GM21786 (cell line): Measurements from ENCODE around the gene SLCO3A1.

Experiments
- ATAC-seq: cut with Tn5 transposase; IDR thresholded peaks from one replicate; pipeline ENCODE4 v1.9.1; 2021; ENCODE audit not compliant: unreplicated experiment

SLCO3A1 gene

DNA sequence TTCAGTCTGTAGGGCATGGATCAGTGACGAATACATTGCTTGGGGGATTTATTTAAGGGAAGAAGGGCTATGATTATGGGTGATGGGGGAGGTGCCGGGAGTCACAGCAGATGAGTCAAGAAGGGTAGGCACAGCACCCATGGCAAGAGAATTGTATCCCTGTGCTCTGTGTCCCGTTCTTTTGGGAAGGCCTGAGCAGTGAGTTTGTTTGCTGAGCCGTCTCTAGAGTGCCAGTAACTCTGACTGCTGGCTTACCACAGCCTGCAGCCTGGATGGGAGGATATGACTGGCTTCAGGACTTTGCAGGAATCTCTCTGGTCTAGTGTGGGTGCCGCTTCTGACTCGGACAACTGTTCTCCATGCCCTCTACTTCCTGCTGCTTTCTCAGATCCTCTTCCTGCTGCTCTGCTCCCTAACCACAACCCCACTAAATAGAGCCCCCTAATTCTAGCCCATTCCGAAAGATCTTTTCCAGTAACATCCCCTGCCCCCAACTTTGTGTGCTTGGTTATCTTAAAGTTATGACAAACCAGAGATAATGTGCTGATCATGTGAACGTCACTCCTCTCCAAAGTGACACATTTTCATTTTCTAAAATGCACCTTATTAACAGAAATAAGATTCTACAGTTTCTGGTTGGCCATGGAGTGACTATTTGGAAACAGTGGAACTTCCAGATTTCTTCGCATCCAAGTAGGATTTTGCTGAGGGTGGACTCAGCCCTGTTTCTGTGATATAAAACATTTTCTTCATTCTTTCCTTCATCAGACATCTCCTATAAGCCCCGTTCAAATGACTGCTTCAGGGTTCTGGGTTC, 239.0 kb downstream of the SLCO3A1 start:
- ATAC-seq, result no peak

DNA sequence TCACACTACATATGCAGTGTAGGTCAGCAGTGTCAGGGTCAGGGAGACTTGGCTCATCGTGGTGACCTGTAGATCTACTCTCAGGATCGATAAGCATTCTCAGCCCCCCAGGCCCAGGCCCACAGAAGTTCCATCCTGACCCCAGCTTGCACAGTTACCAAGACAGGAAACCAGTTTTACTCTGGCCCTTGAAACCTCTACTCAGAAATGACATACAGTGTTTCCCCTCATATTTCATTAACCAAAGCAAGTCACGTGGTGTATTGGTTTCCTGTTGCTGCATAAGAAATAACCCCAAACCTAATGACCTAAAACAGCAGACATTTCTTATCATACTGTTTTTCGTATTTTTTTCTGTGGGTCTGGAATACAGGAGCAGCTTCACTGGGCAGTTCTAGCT, 242.2 kb downstream of the SLCO3A1 start:
- ATAC-seq, result peak; percentile 82

- ATAC-seq, result peak; percentile 49
Measured at GRCh38 chr15:92097474-92098178, 244.1 kb downstream of the SLCO3A1 start.

DNA sequence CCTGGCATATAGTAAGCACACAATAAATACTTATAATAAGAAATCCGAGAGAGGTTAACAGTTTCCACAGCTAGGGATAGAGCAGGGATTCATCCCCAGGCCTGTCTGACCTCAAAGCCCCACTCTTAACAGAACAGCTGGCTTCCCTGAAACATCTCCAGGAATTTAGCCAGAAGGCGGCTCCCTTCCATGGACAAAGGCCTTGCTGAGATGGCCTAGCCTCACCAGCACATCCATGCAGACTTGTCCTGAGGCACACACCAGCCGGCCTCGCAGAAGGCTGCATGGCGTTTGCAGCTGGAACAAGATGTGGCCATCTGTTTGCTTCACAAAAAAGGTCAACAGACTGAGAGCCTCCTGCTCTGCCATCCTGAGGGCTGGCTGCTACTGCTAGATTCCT, 245.4 kb downstream of the SLCO3A1 start:
- ATAC-seq, result no peak

DNA sequence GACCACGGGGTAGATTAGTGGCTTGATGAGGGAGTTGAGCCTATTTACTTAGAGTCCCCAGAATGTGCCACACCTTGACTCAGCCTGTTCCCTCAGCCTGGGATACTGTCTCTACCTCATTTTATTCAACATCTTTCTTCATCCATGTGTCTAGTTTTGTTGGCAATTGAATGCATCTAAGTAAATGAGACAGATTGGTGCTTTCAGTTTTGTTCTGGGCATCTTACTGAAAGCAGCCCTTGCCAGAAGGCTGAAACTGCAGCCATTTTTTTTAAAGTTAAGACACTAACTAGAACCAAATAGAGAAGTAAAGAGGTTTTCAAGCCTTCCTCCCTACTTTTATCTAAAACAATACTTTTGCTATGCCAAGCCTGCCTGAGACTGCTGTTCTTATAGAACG, 246.8 kb downstream of the SLCO3A1 start:
- ATAC-seq, result no peak

- ATAC-seq, result no peak
Measured at GRCh38 chr15:92100751-92101150, 247.2 kb downstream of the SLCO3A1 start.

- peak; percentile 56 for ATAC-seq
Measured at GRCh38 chr15:92101708-92102394, 248.3 kb downstream of the SLCO3A1 start.

GRCh38 chr15:92102395-92102755, 248.9 kb downstream of the SLCO3A1 start:
- ATAC-seq, result peak; percentile 18

GRCh38 chr15:92104072-92104471, 250.6 kb downstream of the SLCO3A1 start:
- no peak for ATAC-seq

- ATAC-seq, result no peak
Measured at GRCh38 chr15:92105611-92106010, 252.1 kb downstream of the SLCO3A1 start.

- no peak for ATAC-seq
Measured at GRCh38 chr15:92107510-92107909, 254.0 kb downstream of the SLCO3A1 start.

DNA sequence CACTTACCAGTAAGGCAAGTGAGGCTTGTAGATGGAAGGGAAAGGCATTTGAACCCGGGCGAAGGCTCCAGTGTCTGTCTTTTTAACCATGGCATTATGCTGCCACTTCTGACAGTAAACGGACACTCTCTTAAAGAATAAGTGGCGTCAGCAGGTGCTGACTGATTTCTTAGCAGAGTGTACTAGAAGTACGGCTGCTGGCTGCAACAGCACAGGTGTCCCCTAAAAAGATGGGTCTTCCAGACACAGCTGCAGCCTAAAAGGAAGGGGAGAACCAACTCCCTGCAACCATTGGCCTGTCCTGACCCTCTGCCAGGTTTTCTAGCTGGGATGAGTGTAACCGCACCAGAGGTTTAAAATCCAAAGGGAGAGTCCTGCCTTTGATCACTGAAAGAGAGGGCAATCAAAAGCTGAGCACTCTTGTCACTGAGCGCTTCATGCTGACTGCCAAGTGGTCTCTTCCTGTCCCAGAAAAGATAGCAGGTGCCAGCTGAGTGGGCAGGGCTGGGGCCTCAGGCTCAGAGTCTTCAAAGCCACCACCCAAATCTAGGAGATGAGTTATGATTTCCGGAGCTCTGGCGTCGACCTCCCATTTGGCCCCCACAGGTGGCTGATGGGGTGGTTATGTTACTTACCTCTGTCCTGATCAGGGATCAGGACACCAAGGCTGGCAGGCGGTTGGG, 255.8 kb downstream of the SLCO3A1 start:
- no peak for ATAC-seq

DNA sequence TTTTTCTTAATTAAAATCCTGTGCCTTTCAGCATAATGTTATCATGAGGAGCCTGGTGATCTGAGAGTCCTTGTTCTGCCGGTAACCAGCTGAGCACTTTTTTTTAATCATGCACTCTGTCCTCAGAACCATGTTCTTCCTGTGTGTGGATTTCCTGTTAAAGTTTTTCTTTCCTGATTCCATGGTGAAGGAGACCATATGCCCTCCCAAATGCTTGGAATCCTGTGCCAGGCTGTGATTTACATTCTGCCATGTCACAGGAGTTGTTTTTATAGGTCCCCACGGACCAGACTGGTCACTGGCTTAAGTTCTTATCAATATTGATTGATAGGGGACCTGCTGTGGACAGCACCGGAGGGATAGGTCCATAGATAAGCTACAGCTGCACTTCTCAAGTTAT, 257.8 kb downstream of the SLCO3A1 start:
- no peak for ATAC-seq

DNA sequence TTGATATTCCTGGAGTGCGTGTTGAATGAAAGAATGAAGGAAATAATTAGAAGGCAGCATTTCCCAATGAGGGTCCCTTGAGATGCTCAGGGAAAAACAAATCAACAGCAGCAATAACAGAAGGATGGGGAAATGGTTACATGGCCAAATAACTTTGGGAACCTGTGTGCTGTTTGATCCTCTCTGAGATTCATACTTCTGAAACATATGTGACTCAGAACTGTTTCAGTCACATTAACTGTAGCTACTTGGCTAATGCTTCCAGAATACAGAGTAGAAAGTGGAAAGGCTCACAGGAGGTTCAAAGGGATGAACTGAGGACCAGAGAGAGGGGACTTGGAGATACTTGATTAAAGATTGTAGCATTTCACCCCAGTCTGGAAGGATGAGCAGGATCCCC, 258.2 kb downstream of the SLCO3A1 start:
- no peak for ATAC-seq

GRCh38 chr15:92112180-92112579, 258.7 kb downstream of the SLCO3A1 start:
- ATAC-seq, result no peak

- ATAC-seq, result no peak
Measured at GRCh38 chr15:92112711-92113110, 259.2 kb downstream of the SLCO3A1 start.

- ATAC-seq, result no peak
Measured at GRCh38 chr15:92113832-92114231, 260.3 kb downstream of the SLCO3A1 start.

GRCh38 chr15:92115834-92116233, 262.3 kb downstream of the SLCO3A1 start:
- no peak for ATAC-seq

GRCh38 chr15:92116330-92116729, 262.8 kb downstream of the SLCO3A1 start:
- no peak for ATAC-seq

- no peak for ATAC-seq
Measured at GRCh38 chr15:92117261-92117731, 263.8 kb downstream of the SLCO3A1 start.
